M059J (cell line): ENCODE measurements around the gene CHRNE. TPM values are rescaled to one million over a fixed set of nuclear protein-coding genes. Genes with fewer than 3 reads are reported as not detected.

Source experiments
- DNase-seq: peaks from one replicate; pipeline ENCODE4 v3.0.0-alpha.2; 2012; ENCODE audit warnings: low read depth
- total RNA-seq: library from RNA; depleted of rRNA; stranded (reverse); fragments of >200 nt; shearing (Covaris generic); gene quantifications from 2 replicates; pipeline ENCODE4 v1.2.3, GENCODE V29; 2014; rRNA removed

Gene CHRNE
- total RNA-seq, 1 experiment from 2014 or later = 0.02 TPM

GRCh38 chr17:4854111-4854681 lies 48.7 kb downstream of the CHRNE start:
- DNase-seq = no peak

DNA sequence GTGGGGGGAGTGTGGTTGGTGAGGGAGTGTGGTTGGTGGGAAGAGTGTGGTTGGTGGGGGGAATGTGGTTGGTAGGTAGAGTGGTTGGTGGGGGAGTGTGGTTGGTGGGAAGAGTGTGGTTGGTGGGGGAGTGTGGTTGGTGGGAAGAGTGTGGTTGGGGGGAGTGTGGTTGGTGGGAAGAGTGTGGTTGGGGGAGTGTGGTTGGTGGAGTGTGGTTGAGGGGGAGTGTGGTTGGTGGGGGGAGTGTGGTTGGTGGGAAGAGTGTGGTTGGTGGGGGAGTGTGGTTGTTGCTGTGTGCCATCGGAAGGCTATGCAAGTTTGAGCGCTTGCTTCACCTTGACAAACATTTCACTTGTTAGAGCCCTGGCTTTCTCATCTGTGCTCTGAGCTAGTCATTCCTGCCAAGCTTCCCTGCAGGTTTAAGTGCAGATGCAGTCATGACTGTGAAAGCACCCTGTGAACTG lies 49.7 kb downstream of the CHRNE start:
- DNase-seq = no peak

GRCh38 chr17:4852567-4853207 lies 50.2 kb downstream of the CHRNE start:
- peak; percentile 33 for DNase-seq

DNA sequence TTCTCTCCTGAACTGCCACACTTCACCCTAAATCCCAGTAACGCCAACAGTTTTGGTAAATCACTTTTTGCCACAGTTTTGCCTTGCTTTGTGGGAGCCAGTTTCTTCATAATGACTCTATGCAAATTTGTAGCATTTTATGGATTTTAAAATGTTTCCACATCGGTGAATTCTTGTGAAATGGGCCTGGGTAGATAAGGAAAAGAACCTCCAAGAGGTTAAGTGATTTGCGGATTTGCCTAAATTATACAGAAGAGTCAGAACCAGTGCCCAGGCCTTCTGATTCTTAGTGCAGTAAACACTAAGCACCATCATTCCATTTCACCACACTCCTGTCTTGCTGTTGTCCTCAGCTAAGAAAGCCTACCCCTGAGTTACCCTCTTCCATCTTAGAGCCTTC lies 51.8 kb downstream of the CHRNE start:
- DNase-seq = no peak

GRCh38 chr17:4850246-4850645 lies 52.7 kb downstream of the CHRNE start:
- no peak for DNase-seq

DNA sequence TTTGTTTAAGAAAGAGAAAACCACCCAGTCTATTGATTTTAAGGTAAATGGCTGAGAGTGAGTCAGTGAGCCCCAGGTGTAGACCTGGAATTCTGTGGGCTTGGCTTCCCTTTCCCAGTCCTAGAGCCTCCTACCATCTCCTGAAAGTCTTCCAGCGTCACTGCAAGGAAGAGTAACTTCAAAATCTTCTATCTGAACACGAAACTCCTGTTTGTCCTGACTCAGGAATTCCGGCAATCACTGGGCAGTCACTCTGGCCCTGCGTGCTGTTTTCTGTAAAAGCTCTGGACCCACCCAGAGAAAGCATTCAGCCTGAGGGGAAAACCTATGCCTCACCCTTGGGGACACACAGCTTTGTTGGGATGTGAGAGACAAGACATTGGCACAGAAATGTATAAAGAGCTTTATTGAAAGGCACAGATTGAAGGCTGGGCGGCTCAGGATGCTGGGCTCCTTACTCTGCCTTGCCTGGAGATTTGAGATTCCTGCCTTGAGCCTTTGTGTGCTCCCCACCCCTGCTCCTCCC lies 53.8 kb downstream of the CHRNE start:
- no peak for DNase-seq

Other genes with a start within 250 kb of the CHRNE start
- 12.5 and 20.8 TPM in 2 replicates for gene PELP1, start 199.0 kb downstream of the CHRNE start, total RNA-seq
- 12.5 and 15.4 TPM in 2 replicates for gene ARRB2, start 192.5 kb downstream of the CHRNE start, total RNA-seq
- gene MED11, start 171.7 kb downstream of the CHRNE start, total RNA-seq = 15.4 and 18.7 TPM in 2 replicates
- gene ZMYND15, start 163.3 kb downstream of the CHRNE start, total RNA-seq = not detected in 2 replicates
- 2.9 and 5.5 TPM in 2 replicates for gene CXCL16, start 163.2 kb downstream of the CHRNE start, total RNA-seq
- gene TM4SF5, start 131.2 kb downstream of the CHRNE start, total RNA-seq = not detected in 2 replicates
- gene VMO1, start 116.7 kb downstream of the CHRNE start, total RNA-seq = 0.34 TPM in 1 of 2 replicates, not detected in the other
- not detected in 2 replicates for gene GLTPD2, start 114.1 kb downstream of the CHRNE start, total RNA-seq
- 296 and 331 TPM in 2 replicates for gene PSMB6, start 106.9 kb downstream of the CHRNE start, total RNA-seq
- gene PLD2, start 95.9 kb downstream of the CHRNE start, total RNA-seq = 3.7 and 7.5 TPM in 2 replicates
- gene MINK1, start 69.8 kb downstream of the CHRNE start, total RNA-seq = 20.2 and 28.7 TPM in 2 replicates
- gene C17orf107, start 3.6 kb downstream of the CHRNE start, total RNA-seq = 0.20 TPM in 1 of 2 replicates, not detected in the other
- gene GP1BA, start 29.2 kb upstream of the CHRNE start, total RNA-seq = 0.05 TPM in 1 of 2 replicates, not detected in the other
- gene SLC25A11, start 36.9 kb upstream of the CHRNE start, total RNA-seq = 87.0 and 103 TPM in 2 replicates
- 27.8 and 30.5 TPM in 2 replicates for gene RNF167, start 37.2 kb upstream of the CHRNE start, total RNA-seq
- 1,238 and 1,483 TPM in 2 replicates for gene PFN1, start 45.4 kb upstream of the CHRNE start, total RNA-seq
- 0.27 and 1.1 TPM in 2 replicates for gene ENO3, start 48.0 kb upstream of the CHRNE start, total RNA-seq
- gene SPAG7, start 64.7 kb upstream of the CHRNE start, total RNA-seq = 30.0 and 38.4 TPM in 2 replicates
- gene CAMTA2, start 84.6 kb upstream of the CHRNE start, total RNA-seq = 4.8 and 11.0 TPM in 2 replicates
- gene INCA1, start 94.4 kb upstream of the CHRNE start, total RNA-seq = not detected in 2 replicates
- 16.0 and 29.8 TPM in 2 replicates for gene KIF1C, start 94.9 kb upstream of the CHRNE start, total RNA-seq
- gene SLC52A1, start 132.3 kb upstream of the CHRNE start, total RNA-seq = 0.32 TPM in 1 of 2 replicates, not detected in the other
- 2.2 and 3.2 TPM in 2 replicates for gene ZFP3, start 175.4 kb upstream of the CHRNE start, total RNA-seq
- gene ZNF232, start 208.8 kb upstream of the CHRNE start, total RNA-seq = 7.1 and 8.9 TPM in 2 replicates
- gene USP6, start 212.9 kb upstream of the CHRNE start, total RNA-seq = 0.02 TPM in 1 of 2 replicates, not detected in the other